Measurements from ENCODE around the gene RPP14.
A peak's percentile ranks its signal among the peaks of the same experiment; 100 is the strongest.

Gene RPP14

DNA sequence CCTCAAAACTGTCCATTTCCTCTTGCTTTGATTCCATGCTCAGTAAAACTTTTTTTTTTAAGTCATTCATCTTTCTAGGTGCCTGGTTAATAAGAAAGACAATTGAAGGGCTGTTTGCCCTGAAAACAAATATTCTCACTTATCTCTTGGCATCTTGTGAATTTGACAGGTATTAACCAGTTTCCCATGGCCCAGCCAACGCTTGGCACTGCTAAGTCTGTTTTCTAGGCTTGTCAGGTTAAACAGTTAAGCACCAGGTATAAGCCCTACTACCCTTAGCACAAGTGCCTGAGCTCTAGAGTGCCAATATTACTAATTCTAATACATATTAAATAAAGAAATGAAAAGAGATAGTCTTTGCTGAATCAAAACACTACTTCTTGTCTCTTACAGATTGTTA is 63.0 kb downstream of the RPP14 start:
- H3K27ac Mint-ChIP-seq = peak overlapping the region; percentile 60
- H3K36me3 Mint-ChIP-seq = peaks cover 18% of the 10 kb centered on the region
- DNase-seq (ENCODE audit: low spot score in 2 of 2) (no peak), ATAC-seq (ENCODE audit: low read depth) (no peak)
- H3K4me3 Mint-ChIP-seq = no peak overlapping the region
- no peaks in the 10 kb centered on the region for H3K9me3 Mint-ChIP-seq
- H3K4me1 Mint-ChIP-seq = peaks cover 26% of the 10 kb centered on the region
- H3K27me3 Mint-ChIP-seq = no peaks in the 10 kb centered on the region
